KOPT-K1 (cell line): ENCODE measurements around the gene STIMATE.

Source experiments
- H3K27ac ChIP-seq: fragments of 200-600 bp; sonication (generic); 2 replicates; pipeline ENCODE4 v1.5.1; 2016; ENCODE audit warnings: antibody characterized with exemption, mild to moderate bottlenecking, low read depth, low read length; ENCODE audit not compliant: poor library complexity, severe bottlenecking
- H3K36me3 ChIP-seq: fragments of 200-600 bp; sonication (generic); 2 replicates; pipeline ENCODE4 v1.5.1; 2017; ENCODE audit warnings: antibody characterized with exemption, mild to moderate bottlenecking, low read length, moderate library complexity; ENCODE audit not compliant: insufficient read depth
- H3K9me3 ChIP-seq: fragments of 200-600 bp; sonication (generic); 2 replicates; pipeline ENCODE4 v1.5.1; 2017; ENCODE audit warnings: antibody characterized with exemption, low read length, mild to moderate bottlenecking; ENCODE audit not compliant: insufficient read depth, poor library complexity, severe bottlenecking

Gene STIMATE

GRCh38 chr3:52844290-52844975 is 52.9 kb downstream of the STIMATE start:
- no peak overlapping the region for H3K27ac ChIP-seq
- peaks cover 44% of the 10 kb centered on the region; the same call in 1 of the 2 replicates for H3K36me3 ChIP-seq
- H3K9me3 ChIP-seq, result no peaks in the 10 kb centered on the region

GRCh38 chr3:52843881-52844280 is 53.5 kb downstream of the STIMATE start:
- Histone ChIP-seq H3K9me3 (no peaks in the 10 kb centered on the region), H3K36me3 (peaks cover 41% of the 10 kb centered on the region; the same call in 1 of the 2 replicates), H3K27ac (no peak overlapping the region)

- Histone ChIP-seq H3K36me3 (peaks cover 35% of the 10 kb centered on the region; the same call in 1 of the 2 replicates), H3K9me3 (no peaks in the 10 kb centered on the region), H3K27ac (no peak overlapping the region)
Observed at GRCh38 chr3:52843108-52843865, 54.1 kb downstream of the STIMATE start.

- H3K36me3 ChIP-seq, result peaks cover 32% of the 10 kb centered on the region; the same call in 1 of the 2 replicates
- H3K27ac ChIP-seq, result no peak overlapping the region
- H3K9me3 ChIP-seq, result no peaks in the 10 kb centered on the region
Observed at GRCh38 chr3:52842424-52842823, 54.9 kb downstream of the STIMATE start.

GRCh38 chr3:52841981-52842340 is 55.4 kb downstream of the STIMATE start:
- Histone ChIP-seq H3K27ac (no peak overlapping the region), H3K9me3 (no peaks in the 10 kb centered on the region), H3K36me3 (peaks cover 32% of the 10 kb centered on the region; the same call in 1 of the 2 replicates)

GRCh38 chr3:52841211-52841980 is 56.0 kb downstream of the STIMATE start:
- Histone ChIP-seq H3K27ac (no peak overlapping the region), H3K9me3 (no peaks in the 10 kb centered on the region), H3K36me3 (peaks cover 33% of the 10 kb centered on the region; the same call in 1 of the 2 replicates)

GRCh38 chr3:52839892-52840545 is 57.3 kb downstream of the STIMATE start:
- H3K36me3 ChIP-seq, result peaks cover 39% of the 10 kb centered on the region; the same call in 1 of the 2 replicates
- no peaks in the 10 kb centered on the region for H3K9me3 ChIP-seq
- no peak overlapping the region for H3K27ac ChIP-seq

GRCh38 chr3:52839268-52839575 is 58.1 kb downstream of the STIMATE start:
- Histone ChIP-seq H3K9me3 (no peaks in the 10 kb centered on the region), H3K36me3 (peaks cover 39% of the 10 kb centered on the region; the same call in 1 of the 2 replicates), H3K27ac (peak overlapping the region; percentile 3)

- Histone ChIP-seq H3K27ac (peak overlapping the region; percentile 3), H3K36me3 (peaks cover 35% of the 10 kb centered on the region; the same call in 1 of the 2 replicates), H3K9me3 (no peaks in the 10 kb centered on the region)
Observed at GRCh38 chr3:52838561-52839267, 58.6 kb downstream of the STIMATE start.

GRCh38 chr3:52836986-52837385 is 60.4 kb downstream of the STIMATE start:
- Histone ChIP-seq H3K36me3 (peaks cover 31% of the 10 kb centered on the region; the same call in 1 of the 2 replicates), H3K27ac (peak overlapping the region; percentile 3), H3K9me3 (no peaks in the 10 kb centered on the region)

- no peak overlapping the region for H3K27ac ChIP-seq
- H3K36me3 ChIP-seq, result peaks cover 26% of the 10 kb centered on the region; the same call in 1 of the 2 replicates
Observed at GRCh38 chr3:52836471-52836845, 60.9 kb downstream of the STIMATE start.

GRCh38 chr3:52835766-52836470 is 61.4 kb downstream of the STIMATE start:
- Histone ChIP-seq H3K9me3 (no peaks in the 10 kb centered on the region), H3K27ac (no peak overlapping the region), H3K36me3 (peaks cover 21% of the 10 kb centered on the region; the same call in 1 of the 2 replicates)

More at GRCh38 chr3:52836471-52836845, 60.9 kb downstream of the STIMATE start:
- no peaks in the 10 kb centered on the region for H3K9me3 ChIP-seq

GRCh38 chr3:52834871-52835501 is 62.4 kb downstream of the STIMATE start, which contains the start of gene MUSTN1:
TSS of gene MUSTN1 (minus strand) at chr3:52835019. CDS start at chr3:52834948, 71 bp downstream.
- no peaks in the 10 kb centered on the region for H3K9me3 ChIP-seq
- H3K27ac ChIP-seq, result no peak within 1 kb of the TSS
- H3K36me3 ChIP-seq, result 0 out of 2 replicates have a peak, but pooled peaks cover 12% of the 10 kb centered on the region
